Ascending aorta (tissue), 2 donors: Measurements from ENCODE around the gene AIG1. TPM values are rescaled to one million over a fixed set of nuclear protein-coding genes. Genes with fewer than 3 reads are reported as not detected.
"Not testable (repeated sequence)": the region's sequence is repeated elsewhere in the genome, so short reads cannot be mapped to it uniquely, and the experiment has no call there.

ENCODE experiments used
- DNase-seq, 2 donors: peaks; one replicate each; pipeline ENCODE4 v3.0.0-alpha.2; 2019; ENCODE audit warnings: low spot score in 2 of 2
- H3K27ac ChIP-seq, 2 donors: fragments of 200-600 bp; sonication (generic); one replicate each; pipeline ENCODE4 v1.5.1; 2016 to 2017; ENCODE audit warnings: mild to moderate bottlenecking in 1 of 2
- H3K27me3 ChIP-seq: fragments of 200-600 bp; sonication (generic); one replicate; pipeline ENCODE4 v1.5.1; 2017
- H3K36me3 ChIP-seq, 2 donors: fragments of 200-600 bp; sonication (generic); one replicate each; pipeline ENCODE4 v1.5.1; 2016
- H3K4me1 ChIP-seq, 2 donors: fragments of 200-600 bp; sonication (generic); one replicate each; pipeline ENCODE4 v1.5.1; 2016 to 2017; ENCODE audit warnings: mild to moderate bottlenecking in 1 of 2
- H3K4me3 ChIP-seq, 2 donors: fragments of 200-600 bp; sonication (generic); one replicate each; pipeline ENCODE4 v1.5.1; 2016 to 2017; ENCODE audit warnings: mild to moderate bottlenecking in 1 of 2
- H3K9me3 ChIP-seq, 2 donors: fragments of 200-600 bp; sonication (generic); one replicate each; pipeline ENCODE4 v1.5.1; 2016
- CTCF ChIP-seq, 3 experiments: fragments of 200-600 bp in 2 of 3; fragments of 450-650 bp in 1 of 3; sonication (generic) in 2 of 3; IDR thresholded peaks; one replicate each; pipeline ENCODE4 v1.5.1; 2016 to 2019; ENCODE audit warnings: antibody characterized with exemption in 3 of 3, mild to moderate bottlenecking in 1 of 3, moderate library complexity in 1 of 3
- intact Hi-C: fragments of 100-400 bp; cut with DNase I; formaldehyde crosslinking; loops from one replicate; pipeline ENCODE4 v1.15.1; 2023
- total RNA-seq: library from RNA; depleted of rRNA; stranded (reverse); fragments of >200 nt; gene quantifications from one replicate; pipeline ENCODE4 v1.1.0, GENCODE V29; 2016

Gene AIG1
- total RNA-seq, 1 donor from 2014 or later, result 5.3 TPM

GRCh38 chr6:143299253-143300166 is 238.8 kb downstream of the AIG1 start:
- Histone ChIP-seq H3K4me1 (no peaks in the 10 kb centered on the region), H3K9me3 (no peaks in the 10 kb centered on the region), H3K4me3 (no peak overlapping the region), H3K36me3 (no peaks in the 10 kb centered on the region), H3K27me3 (no peaks in the 10 kb centered on the region), H3K27ac (no peak overlapping the region)
- TF ChIP-seq CTCF (IDR thresholded peaks at IDR 0.05), result no peak
- intact Hi-C loops, result no loop called here
- DNase-seq, result no peak

- no peak for DNase-seq
- H3K27ac ChIP-seq, result no peak overlapping the region
- no peak overlapping the region for H3K4me3 ChIP-seq
- H3K4me1 ChIP-seq, result no peaks in the 10 kb centered on the region
- intact Hi-C loops, result no loop called here
- no peaks in the 10 kb centered on the region for H3K27me3 ChIP-seq
- no peaks in the 10 kb centered on the region for H3K9me3 ChIP-seq
- TF ChIP-seq CTCF (IDR thresholded peaks at IDR 0.05), result no peak
- H3K36me3 ChIP-seq, result no peaks in the 10 kb centered on the region
Measured at GRCh38 chr6:143301188-143301587, 240.5 kb downstream of the AIG1 start.

- H3K27me3 ChIP-seq, intact Hi-C loops, DNase-seq, H3K27ac ChIP-seq, H3K4me3 ChIP-seq, H3K36me3 ChIP-seq, H3K9me3 ChIP-seq, H3K4me1 ChIP-seq: not testable (repeated sequence)
Measured at GRCh38 chr6:143307760-143308159, 247.1 kb downstream of the AIG1 start.

GRCh38 chr6:143313163-143313562 is 252.5 kb downstream of the AIG1 start:
- Histone ChIP-seq H3K4me3 (no peak overlapping the region), H3K9me3 (peaks cover 0 to 9% of the 10 kb centered on the region in 2 donors), H3K27me3 (no peaks in the 10 kb centered on the region), H3K36me3 (no peaks in the 10 kb centered on the region), H3K27ac (no peak overlapping the region), H3K4me1 (no peaks in the 10 kb centered on the region)
- intact Hi-C loops, result no loop called here
- DNase-seq, result no peak
- no peak for TF ChIP-seq CTCF (IDR thresholded peaks at IDR 0.05)

- Histone ChIP-seq H3K4me3 (no peak overlapping the region), H3K4me1 (no peaks in the 10 kb centered on the region), H3K27ac (no peak overlapping the region), H3K9me3 (peaks cover 0 to 10% of the 10 kb centered on the region in 2 donors), H3K36me3 (no peaks in the 10 kb centered on the region), H3K27me3 (no peaks in the 10 kb centered on the region)
- no peak for DNase-seq
- intact Hi-C loops, result no loop called here
- TF ChIP-seq CTCF (IDR thresholded peaks at IDR 0.05), result no peak
Measured at GRCh38 chr6:143321491-143322086, 260.9 kb downstream of the AIG1 start.

- H3K4me1 ChIP-seq, result no peaks in the 10 kb centered on the region
- peaks cover 0 to 8% of the 10 kb centered on the region in 2 donors for H3K9me3 ChIP-seq
- no peak overlapping the region for H3K4me3 ChIP-seq
- H3K27ac ChIP-seq, result no peak overlapping the region
- no peaks in the 10 kb centered on the region for H3K36me3 ChIP-seq
- DNase-seq, result no peak
- TF ChIP-seq CTCF (IDR thresholded peaks at IDR 0.05), result no peak
- intact Hi-C loops, result no loop called here
- H3K27me3 ChIP-seq, result no peaks in the 10 kb centered on the region
Measured at GRCh38 chr6:143322386-143322785, 261.7 kb downstream of the AIG1 start.
